ENCODE data around the gene NEXMIF. TPM values are rescaled to one million over a fixed set of nuclear protein-coding genes. Genes with fewer than 3 reads are reported as not detected.
"Not testable (repeated sequence)": the region's sequence is repeated elsewhere in the genome, so short reads cannot be mapped to it uniquely, and the experiment has no call there.

Gene NEXMIF
- 0.45 TPM for polyA plus RNA-seq (2013, experiment 1 of 2)
- 0.44 TPM for polyA plus RNA-seq (2013, experiment 2 of 2)

- H3K36me3 ChIP-seq (replicated peaks in 1 of 2; ENCODE audit: control insufficient read depth in 2 of 2, insufficient read depth in 2 of 2, low read length in 2 of 2) = no peaks in the 10 kb centered on the region
- no peak within 1 kb of the TSS for H4K8ac ChIP-seq (ENCODE audit: low read depth, low read length)
- no peaks in the 10 kb centered on the region for H3K4me1 ChIP-seq (ENCODE audit: control insufficient read depth in 2 of 2, insufficient read depth in 1 of 2, low read depth in 1 of 2, low read length in 2 of 2)
- no peak within 1 kb of the TSS for H2BK12ac ChIP-seq (ENCODE audit: low read length)
- H3K4me2 ChIP-seq (ENCODE audit: insufficient read depth, low read length, poor library complexity, severe bottlenecking) = peak within 1 kb of the TSS; percentile 69
- no peaks in the 10 kb centered on the region for H3K79me1 ChIP-seq (ENCODE audit: low read depth, low read length)
- peak within 1 kb of the TSS; percentile 81 for H3K9ac ChIP-seq (ENCODE audit: low read depth, low read length, poor library complexity)
- no peak within 1 kb of the TSS for H3K23ac ChIP-seq (ENCODE audit: low read depth, low read length, poor library complexity)
- no peak within 1 kb of the TSS for H2AK5ac ChIP-seq (ENCODE audit: low read depth, low read length)
- no peak within 1 kb of the TSS for H2BK15ac ChIP-seq (ENCODE audit: low read length)
- H3K9me3 ChIP-seq (replicated peaks in 1 of 2; ENCODE audit: control insufficient read depth in 2 of 2, insufficient read depth in 1 of 2, low read depth in 1 of 2, low read length in 2 of 2) = no peaks in the 10 kb centered on the region
- no peak within 1 kb of the TSS for H3K27ac ChIP-seq (replicated peaks; ENCODE audit: low read length)
- peak within 1 kb of the TSS; percentile 40 to 83 for H3K4me3 ChIP-seq (ENCODE audit: low read length in 2 of 2)
- peak within 1 kb of the TSS; percentile 98 for H2AFZ ChIP-seq (ENCODE audit: low read length)
- H3K27me3 ChIP-seq (ENCODE audit: control insufficient read depth in 3 of 3, insufficient read depth in 3 of 3, low read depth in 1 of 3, low read length in 3 of 3) = peaks cover 0 to 27% (median 0%) of the 10 kb centered on the region in 3 experiments
- WGBS, 2 donors (ENCODE audit: extremely low coverage in 2 of 2, insufficient read length in 2 of 2, insufficient replicate concordance in 1 of 2) = no CpG with 5 or more reads among the region's 48 CpGs
- H4K91ac ChIP-seq (ENCODE audit: low read depth, low read length, poor library complexity) = no peak within 1 kb of the TSS
- H3K18ac ChIP-seq (ENCODE audit: low read length) = peak within 1 kb of the TSS; percentile 64
- no peak within 1 kb of the TSS for H3K4ac ChIP-seq (ENCODE audit: low read length)
- peak; percentile 44 for DNase-seq (ENCODE audit: low spot score)
- H2BK120ac ChIP-seq (ENCODE audit: low read depth, low read length) = no peak within 1 kb of the TSS
- H2BK5ac ChIP-seq (ENCODE audit: low read length) = no peak within 1 kb of the TSS
- H3K14ac ChIP-seq (ENCODE audit: low read length) = no peak within 1 kb of the TSS
Measured at GRCh38 chrX:74925225-74926088, at the start of gene NEXMIF. TSS of gene NEXMIF (minus strand) at chrX:74925452.

- H3K36me3 ChIP-seq (replicated peaks in 1 of 2; ENCODE audit: control insufficient read depth in 2 of 2, insufficient read depth in 2 of 2, low read length in 2 of 2); H2BK120ac ChIP-seq (ENCODE audit: low read depth, low read length); H3K23ac ChIP-seq (ENCODE audit: low read depth, low read length, poor library complexity); H3K18ac ChIP-seq (ENCODE audit: low read length); H3K4ac ChIP-seq (ENCODE audit: low read length); H2BK15ac ChIP-seq (ENCODE audit: low read length); H3K14ac ChIP-seq (ENCODE audit: low read length); DNase-seq (ENCODE audit: low spot score); H2BK5ac ChIP-seq (ENCODE audit: low read length); H3K9ac ChIP-seq (ENCODE audit: low read depth, low read length, poor library complexity); H3K4me2 ChIP-seq (ENCODE audit: insufficient read depth, low read length, poor library complexity, severe bottlenecking); H4K91ac ChIP-seq (ENCODE audit: low read depth, low read length, poor library complexity); H3K79me1 ChIP-seq (ENCODE audit: low read depth, low read length); H3K4me3 ChIP-seq (ENCODE audit: low read length in 2 of 2); H2AFZ ChIP-seq (ENCODE audit: low read length); H2AK5ac ChIP-seq (ENCODE audit: low read depth, low read length); H2BK12ac ChIP-seq (ENCODE audit: low read length); H4K8ac ChIP-seq (ENCODE audit: low read depth, low read length); H3K27me3 ChIP-seq (ENCODE audit: control insufficient read depth in 3 of 3, insufficient read depth in 3 of 3, low read depth in 1 of 3, low read length in 3 of 3); H3K4me1 ChIP-seq (ENCODE audit: control insufficient read depth in 2 of 2, insufficient read depth in 1 of 2, low read depth in 1 of 2, low read length in 2 of 2); H3K9me3 ChIP-seq (replicated peaks in 1 of 2; ENCODE audit: control insufficient read depth in 2 of 2, insufficient read depth in 1 of 2, low read depth in 1 of 2, low read length in 2 of 2); H3K27ac ChIP-seq (replicated peaks; ENCODE audit: low read length): not testable (repeated sequence)
- no CpG with 5 or more reads among the region's 3 CpGs for WGBS, 2 donors (ENCODE audit: extremely low coverage in 2 of 2, insufficient read length in 2 of 2, insufficient replicate concordance in 1 of 2)
Measured at GRCh38 chrX:74961962-74962361, 36.7 kb upstream of the NEXMIF start.

GRCh38 chrX:74949717-74950116 lies 24.5 kb upstream of the NEXMIF start:
- H2BK120ac ChIP-seq (ENCODE audit: low read depth, low read length) = no peak overlapping the region
- WGBS, 2 donors (ENCODE audit: extremely low coverage in 2 of 2, insufficient read length in 2 of 2, insufficient replicate concordance in 1 of 2) = no CpG with 5 or more reads among the region's 7 CpGs

GRCh38 chrX:74940414-74940813 lies 15.2 kb upstream of the NEXMIF start:
- Histone ChIP-seq H3K4ac (ENCODE audit: low read length) (no peak overlapping the region), H3K4me1 (ENCODE audit: control insufficient read depth in 2 of 2, insufficient read depth in 1 of 2, low read depth in 1 of 2, low read length in 2 of 2) (no peaks in the 10 kb centered on the region), H3K18ac (ENCODE audit: low read length) (no peak overlapping the region), H4K91ac (ENCODE audit: low read depth, low read length, poor library complexity) (no peak overlapping the region), H3K4me2 (ENCODE audit: insufficient read depth, low read length, poor library complexity, severe bottlenecking) (no peak overlapping the region), H3K14ac (ENCODE audit: low read length) (no peak overlapping the region), H4K8ac (ENCODE audit: low read depth, low read length) (no peak overlapping the region), H3K36me3 (replicated peaks in 1 of 2; ENCODE audit: control insufficient read depth in 2 of 2, insufficient read depth in 2 of 2, low read length in 2 of 2) (no peaks in the 10 kb centered on the region), H3K9ac (ENCODE audit: low read depth, low read length, poor library complexity) (no peak overlapping the region), H3K4me3 (ENCODE audit: low read length in 2 of 2) (no peak overlapping the region), H3K23ac (ENCODE audit: low read depth, low read length, poor library complexity) (no peak overlapping the region), H2BK5ac (ENCODE audit: low read length) (no peak overlapping the region), H2BK120ac (ENCODE audit: low read depth, low read length) (no peak overlapping the region), H2AFZ (ENCODE audit: low read length) (no peak overlapping the region), H2AK5ac (ENCODE audit: low read depth, low read length) (no peak overlapping the region), H3K27me3 (ENCODE audit: control insufficient read depth in 3 of 3, insufficient read depth in 3 of 3, low read depth in 1 of 3, low read length in 3 of 3) (no peaks in the 10 kb centered on the region), H3K27ac (replicated peaks; ENCODE audit: low read length) (no peak overlapping the region), H3K9me3 (replicated peaks in 1 of 2; ENCODE audit: control insufficient read depth in 2 of 2, insufficient read depth in 1 of 2, low read depth in 1 of 2, low read length in 2 of 2) (no peaks in the 10 kb centered on the region), H2BK15ac (ENCODE audit: low read length) (no peak overlapping the region), H3K79me1 (ENCODE audit: low read depth, low read length) (no peaks in the 10 kb centered on the region), H2BK12ac (ENCODE audit: low read length) (no peak overlapping the region)
- WGBS, 2 donors (ENCODE audit: extremely low coverage in 2 of 2, insufficient read length in 2 of 2, insufficient replicate concordance in 1 of 2) = no CpG with 5 or more reads among the region's 1 CpG
- DNase-seq (ENCODE audit: low spot score) = no peak

More at GRCh38 chrX:74949717-74950116, 24.5 kb upstream of the NEXMIF start:
- Histone ChIP-seq H3K36me3 (replicated peaks in 1 of 2; ENCODE audit: control insufficient read depth in 2 of 2, insufficient read depth in 2 of 2, low read length in 2 of 2) (no peaks in the 10 kb centered on the region), H2BK5ac (ENCODE audit: low read length) (no peak overlapping the region), H2BK12ac (ENCODE audit: low read length) (no peak overlapping the region), H3K4me3 (ENCODE audit: low read length in 2 of 2) (no peak overlapping the region), H3K27me3 (ENCODE audit: control insufficient read depth in 3 of 3, insufficient read depth in 3 of 3, low read depth in 1 of 3, low read length in 3 of 3) (no peaks in the 10 kb centered on the region), H4K91ac (ENCODE audit: low read depth, low read length, poor library complexity) (no peak overlapping the region), H2AK5ac (ENCODE audit: low read depth, low read length) (no peak overlapping the region), H3K23ac (ENCODE audit: low read depth, low read length, poor library complexity) (no peak overlapping the region), H4K8ac (ENCODE audit: low read depth, low read length) (no peak overlapping the region), H3K14ac (ENCODE audit: low read length) (no peak overlapping the region), H2BK15ac (ENCODE audit: low read length) (no peak overlapping the region), H3K9me3 (replicated peaks in 1 of 2; ENCODE audit: control insufficient read depth in 2 of 2, insufficient read depth in 1 of 2, low read depth in 1 of 2, low read length in 2 of 2) (no peaks in the 10 kb centered on the region), H3K4me1 (ENCODE audit: control insufficient read depth in 2 of 2, insufficient read depth in 1 of 2, low read depth in 1 of 2, low read length in 2 of 2) (no peaks in the 10 kb centered on the region), H3K9ac (ENCODE audit: low read depth, low read length, poor library complexity) (no peak overlapping the region), H3K79me1 (ENCODE audit: low read depth, low read length) (no peaks in the 10 kb centered on the region), H3K4me2 (ENCODE audit: insufficient read depth, low read length, poor library complexity, severe bottlenecking) (no peak overlapping the region), H3K4ac (ENCODE audit: low read length) (no peak overlapping the region), H3K18ac (ENCODE audit: low read length) (no peak overlapping the region), H2AFZ (ENCODE audit: low read length) (no peak overlapping the region), H3K27ac (replicated peaks; ENCODE audit: low read length) (no peak overlapping the region)
- DNase-seq (ENCODE audit: low spot score) = no peak
